Colon (tissue), 2 donors: ENCODE measurements around the gene CPSF2.
"Not testable (repeated sequence)": the region's sequence is repeated elsewhere in the genome, so short reads cannot be mapped to it uniquely, and the experiment has no call there.

Experiments used
- FAIRE-seq: peaks from 2 replicates; lab custom pipeline; 2012; peaks lifted over from hg19 to GRCh38; lab: Jason Lieb, UNC
- donor health status: control.
- donor health status: control.

The CPSF2 gene

GRCh38 chr14:92160619-92161018, 38.9 kb downstream of the CPSF2 start:
- no peak for FAIRE-seq

- no peak for FAIRE-seq
These were observed 39.8 kb downstream of the CPSF2 start for GRCh38 chr14:92161521-92161920.

- no peak for FAIRE-seq
These were observed 43.2 kb downstream of the CPSF2 start for GRCh38 chr14:92164958-92165357.

- FAIRE-seq: no peak
These were observed 51.9 kb downstream of the CPSF2 start for GRCh38 chr14:92173668-92174067.

- FAIRE-seq: no peak
These were observed 54.0 kb downstream of the CPSF2 start for GRCh38 chr14:92175811-92176210.

GRCh38 chr14:92176476-92176875, 54.7 kb downstream of the CPSF2 start:
- FAIRE-seq: no peak

GRCh38 chr14:92179178-92179577, 57.4 kb downstream of the CPSF2 start:
- not testable (repeated sequence) for FAIRE-seq

- no peak for FAIRE-seq
These were observed 63.8 kb downstream of the CPSF2 start for GRCh38 chr14:92185559-92185958.

- FAIRE-seq: not testable (repeated sequence)
These were observed 65.8 kb downstream of the CPSF2 start for GRCh38 chr14:92187616-92188015.

- no peak for FAIRE-seq
These were observed 69.0 kb downstream of the CPSF2 start for GRCh38 chr14:92190768-92191167.

GRCh38 chr14:92198804-92199203, 77.0 kb downstream of the CPSF2 start:
- FAIRE-seq: no peak

GRCh38 chr14:92199763-92200162, 78.0 kb downstream of the CPSF2 start:
- FAIRE-seq: no peak

GRCh38 chr14:92203116-92203515, 81.3 kb downstream of the CPSF2 start:
- no peak for FAIRE-seq

GRCh38 chr14:92204792-92205191, 83.0 kb downstream of the CPSF2 start:
- FAIRE-seq: no peak

GRCh38 chr14:92207012-92207927, 85.5 kb downstream of the CPSF2 start:
- FAIRE-seq: no peak

- no peak for FAIRE-seq
These were observed 86.1 kb downstream of the CPSF2 start for GRCh38 chr14:92207928-92208265.

GRCh38 chr14:92209141-92209540, 87.4 kb downstream of the CPSF2 start:
- no peak for FAIRE-seq

- FAIRE-seq: not testable (repeated sequence)
These were observed 91.4 kb downstream of the CPSF2 start for GRCh38 chr14:92213125-92213524.

- FAIRE-seq: no peak
These were observed 93.8 kb downstream of the CPSF2 start for GRCh38 chr14:92215579-92215978.

GRCh38 chr14:92217936-92218335, 96.2 kb downstream of the CPSF2 start:
- no peak for FAIRE-seq
